NCI-H1417 (cell line): Measurements from ENCODE around the gene DDX3X.
"Not testable (repeated sequence)": the region's sequence is repeated elsewhere in the genome, so short reads cannot be mapped to it uniquely, and the experiment has no call there.

Source experiments
- DNase-seq, 3 experiments: peaks; one replicate each; lab custom pipeline; 2025; lab: John Stamatoyannopoulos, UW

DDX3X gene

GRCh38 chrX:41333744-41334362 is at the start of gene DDX3X:
Gene DDX3X, plus strand, starts transcription at chrX:41334162. Its CDS starts 91 bp downstream, at chrX:41334253.
- peak; percentile 86 to 99 (median 99) for DNase-seq

GRCh38 chrX:41285928-41286327 is 48.0 kb upstream of the DDX3X start:
- not testable (repeated sequence) for DNase-seq

DNA sequence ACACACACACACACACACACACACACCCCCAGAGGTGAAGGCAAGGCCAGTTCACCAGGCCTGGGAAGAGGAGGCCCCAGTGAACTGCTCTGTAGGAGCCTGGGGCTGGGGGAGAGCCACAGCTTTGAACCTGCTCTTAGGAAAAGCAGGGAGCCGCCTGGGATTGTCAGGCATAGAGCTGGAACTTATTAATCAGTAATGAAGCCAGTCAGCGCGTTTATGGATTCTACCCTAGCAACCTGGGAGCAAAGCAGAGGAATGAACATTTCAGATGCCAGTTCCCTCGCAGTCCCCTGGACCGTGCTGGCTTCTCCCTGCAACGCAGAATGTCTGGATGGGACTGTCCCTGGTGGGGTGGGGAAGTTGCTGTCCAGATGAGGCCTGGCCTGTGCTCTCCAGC is 45.3 kb upstream of the DDX3X start:
- DNase-seq, result no peak

DNA sequence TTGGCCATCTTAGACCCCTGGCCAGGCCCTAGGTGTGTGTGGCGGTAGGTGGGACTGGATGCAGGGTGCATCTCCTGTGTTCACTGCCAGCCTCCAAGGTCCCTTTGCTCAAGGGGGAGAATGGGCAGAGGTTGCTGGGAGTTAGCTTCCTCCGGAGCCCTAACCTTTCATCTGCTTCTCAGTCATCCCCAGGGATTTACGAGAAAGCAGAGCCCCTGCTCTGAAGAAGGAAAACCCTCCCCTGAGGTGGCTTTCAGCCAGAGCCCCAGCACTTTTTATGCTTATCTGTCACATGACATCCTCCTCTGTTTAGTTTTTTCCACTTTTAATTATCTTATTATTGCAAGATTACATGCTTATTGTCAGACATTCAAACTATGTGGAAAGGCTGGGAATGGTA is 44.9 kb upstream of the DDX3X start:
- no peak for DNase-seq

GRCh38 chrX:41291309-41291708 is 42.7 kb upstream of the DDX3X start:
- no peak for DNase-seq

GRCh38 chrX:41293269-41293668 is 40.7 kb upstream of the DDX3X start:
- DNase-seq, result peak in 1 of 3 experiments; percentile 18

DNA sequence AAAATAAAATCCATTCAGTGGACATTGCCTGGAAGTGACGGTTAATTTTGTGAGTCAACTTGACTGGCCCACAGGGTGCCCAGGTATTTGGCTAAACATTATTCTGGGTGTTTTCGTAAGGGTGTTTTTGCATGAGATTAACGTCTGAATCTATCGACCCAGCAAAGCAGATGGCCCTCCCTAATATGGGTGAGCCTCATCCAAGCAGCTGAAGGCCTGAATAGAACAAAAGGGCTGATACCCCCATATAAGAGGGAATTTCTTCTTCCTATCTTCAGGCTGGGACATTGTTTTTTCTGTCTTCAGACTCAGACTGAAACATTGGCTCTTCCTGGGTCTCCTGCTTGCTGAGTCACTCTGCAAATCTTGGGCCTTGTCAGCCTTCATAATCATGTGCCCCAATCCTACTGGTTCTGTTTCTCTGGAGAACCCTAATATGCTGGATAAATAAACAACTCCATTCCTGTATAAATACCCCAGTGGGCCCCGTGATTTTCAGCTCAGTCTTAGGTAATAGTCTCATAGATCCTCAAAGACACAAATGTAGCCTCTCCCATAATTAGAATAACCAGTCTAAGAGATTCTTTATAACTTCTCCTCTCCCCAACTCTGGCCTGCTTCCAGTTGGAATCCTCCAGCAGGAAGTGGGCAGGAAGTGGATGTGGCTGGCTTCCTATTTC is 33.1 kb upstream of the DDX3X start:
- DNase-seq, result no peak

- peak in 1 of 3 experiments; percentile 32 for DNase-seq
Measured at GRCh38 chrX:41301438-41301824, 32.5 kb upstream of the DDX3X start.

GRCh38 chrX:41302370-41302769 is 31.6 kb upstream of the DDX3X start:
- DNase-seq, result peak; percentile 6 to 59 (median 20)

DNA sequence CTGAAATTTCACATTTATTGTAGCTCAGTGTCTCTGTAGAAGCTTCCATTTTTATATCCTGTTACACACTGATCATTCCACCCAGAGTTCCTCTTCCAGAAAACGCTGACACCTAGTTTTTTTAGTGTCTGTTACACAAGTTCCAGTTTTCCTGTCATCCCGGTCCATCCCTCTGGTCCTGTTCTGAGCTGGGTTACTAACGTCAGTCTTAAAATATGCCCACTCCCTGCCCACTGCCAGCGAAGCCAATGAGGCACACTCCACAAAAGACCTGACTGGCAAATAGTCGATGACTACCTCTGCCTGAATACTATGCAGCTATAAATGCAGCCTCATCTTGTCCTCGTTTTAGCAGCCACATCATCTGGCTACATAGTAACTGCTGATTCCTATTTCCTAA is 30.9 kb upstream of the DDX3X start:
- no peak for DNase-seq

GRCh38 chrX:41304178-41304577 is 29.8 kb upstream of the DDX3X start:
- DNase-seq, result no peak

DNA sequence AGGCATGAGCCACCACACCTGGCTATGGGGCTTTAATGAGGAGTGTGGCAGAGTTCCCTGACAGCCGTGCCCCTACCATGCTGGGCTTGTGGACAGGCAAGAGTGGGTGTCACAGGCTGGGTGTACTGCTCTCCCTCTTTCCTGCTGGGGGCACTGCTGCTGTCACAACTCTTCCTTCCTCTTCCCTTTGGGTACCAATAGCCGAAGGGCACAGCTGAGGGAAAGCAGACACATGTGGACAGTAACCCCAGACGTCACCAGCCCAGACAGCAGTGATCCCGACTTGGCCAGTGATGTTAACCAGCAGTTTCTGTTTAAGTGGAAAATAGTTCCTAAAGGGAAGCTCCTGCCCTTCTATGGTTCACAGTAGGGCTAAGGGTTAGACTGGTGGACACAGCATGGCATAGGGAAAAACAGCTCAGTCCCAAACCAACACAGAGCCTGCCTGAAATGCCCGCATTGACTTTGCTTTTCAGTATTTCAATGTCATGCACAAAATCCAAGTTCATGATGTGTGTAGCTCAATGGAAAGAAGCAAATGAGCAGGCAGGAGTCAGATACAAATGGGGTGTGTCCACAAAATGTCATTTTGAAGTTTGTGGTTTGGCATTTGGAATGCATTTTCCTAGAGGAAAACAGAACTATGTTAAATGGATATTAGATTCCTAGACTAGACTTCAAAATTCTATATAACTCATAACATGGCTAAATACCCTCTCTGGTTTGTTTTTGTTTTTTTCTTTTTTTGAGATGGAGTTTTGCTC is 24.9 kb upstream of the DDX3X start:
- DNase-seq, result no peak

GRCh38 chrX:41312786-41313185 is 21.2 kb upstream of the DDX3X start:
- no peak for DNase-seq

GRCh38 chrX:41313419-41313818 is 20.5 kb upstream of the DDX3X start:
- no peak for DNase-seq

DNA sequence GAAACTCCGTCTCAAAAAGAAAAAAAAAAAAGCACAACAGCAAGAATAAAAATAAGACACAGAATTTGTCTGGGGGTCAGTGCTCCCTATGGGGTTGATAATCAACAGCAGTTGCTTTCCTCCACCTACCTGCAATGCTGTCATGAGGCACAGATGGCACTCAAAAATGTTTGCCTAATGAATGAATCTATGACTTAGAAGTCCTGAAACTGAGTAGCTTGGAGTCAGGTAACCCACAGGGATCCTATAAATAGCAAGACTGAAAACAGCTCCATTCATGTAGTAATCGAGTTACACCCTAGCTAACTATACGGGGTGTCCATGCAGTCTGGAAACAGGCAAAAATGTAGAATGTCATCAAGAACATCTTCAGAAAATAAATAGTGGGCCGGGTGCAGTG is 19.8 kb upstream of the DDX3X start:
- no peak for DNase-seq

- DNase-seq, result no peak
Measured at GRCh38 chrX:41314881-41315280, 19.1 kb upstream of the DDX3X start.

- DNase-seq, result not testable (repeated sequence)
Measured at GRCh38 chrX:41316266-41316665, 17.7 kb upstream of the DDX3X start.

DNA sequence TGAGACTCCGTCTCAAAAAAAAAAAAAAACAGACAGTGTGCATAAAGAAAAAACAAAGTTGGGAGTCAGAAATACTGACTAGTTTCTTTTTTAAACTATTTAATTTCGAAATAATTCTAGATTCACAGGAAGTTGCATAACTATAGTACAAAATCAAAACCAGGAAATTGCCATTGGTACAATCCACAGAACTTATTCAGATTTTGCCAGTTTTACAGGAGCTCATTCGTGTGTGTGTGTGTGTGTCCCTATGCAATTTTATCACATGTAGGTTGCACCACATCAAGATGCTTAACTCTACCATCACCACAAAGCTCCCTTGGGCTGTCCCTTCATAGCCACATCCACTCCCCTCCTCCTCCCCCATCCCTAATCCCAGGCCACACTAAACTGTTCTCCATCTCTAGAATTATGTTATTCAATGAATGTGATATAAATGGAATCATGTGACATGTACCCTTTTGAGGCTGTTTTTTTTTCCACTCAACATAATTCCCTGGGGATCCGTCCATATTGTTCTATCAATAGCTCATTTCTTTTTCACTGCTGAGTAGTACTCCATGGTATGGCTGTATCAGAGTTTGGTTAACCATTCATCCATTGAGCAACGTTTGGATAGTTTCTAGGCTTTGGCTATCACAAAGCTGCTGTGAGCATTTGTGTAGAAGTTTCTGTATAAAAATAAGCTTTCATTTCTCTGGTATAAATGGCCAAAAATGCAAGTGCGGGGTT is 16.3 kb upstream of the DDX3X start:
- no peak for DNase-seq

GRCh38 chrX:41320393-41320792 is 13.6 kb upstream of the DDX3X start:
- no peak for DNase-seq

DNA sequence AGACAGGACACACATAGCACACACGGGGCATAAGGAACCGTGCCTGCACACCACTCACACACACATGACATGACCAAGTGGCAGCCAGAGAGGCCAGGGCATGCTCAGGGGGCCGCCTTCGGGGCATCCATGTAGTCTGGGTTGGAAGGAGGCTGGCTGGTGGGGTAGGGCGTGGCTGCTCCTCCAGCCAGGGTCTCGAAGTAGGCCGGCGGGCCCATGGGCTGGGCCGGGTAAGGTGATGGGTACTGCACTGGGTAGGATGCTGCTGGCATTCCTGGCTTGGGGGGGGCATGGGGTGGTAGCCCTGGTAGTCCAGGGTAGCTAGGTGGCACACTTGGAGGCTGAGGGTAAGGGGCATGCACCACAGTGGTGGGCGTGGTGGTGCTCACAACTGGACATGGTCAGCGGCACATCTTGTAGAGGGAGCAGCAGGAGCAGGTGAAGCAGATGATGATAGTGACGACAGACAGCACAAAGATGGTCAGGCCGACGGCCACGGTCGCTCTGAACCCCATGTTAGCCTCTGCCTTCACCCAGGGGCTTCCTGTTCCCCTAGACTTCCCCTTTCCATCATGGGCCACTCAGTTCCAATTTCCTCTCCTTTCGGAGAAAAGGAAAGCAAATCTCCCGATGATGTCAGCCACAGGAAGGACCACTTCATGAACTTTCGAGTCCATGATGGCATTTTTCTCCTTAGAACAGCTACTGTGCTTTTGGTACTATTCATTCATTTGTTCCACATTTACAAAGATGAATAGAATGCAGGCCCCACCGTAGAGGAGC is 10.9 kb upstream of the DDX3X start:
- no peak for DNase-seq

- DNase-seq, result no peak
Measured at GRCh38 chrX:41326431-41326830, 7.5 kb upstream of the DDX3X start.

DNA sequence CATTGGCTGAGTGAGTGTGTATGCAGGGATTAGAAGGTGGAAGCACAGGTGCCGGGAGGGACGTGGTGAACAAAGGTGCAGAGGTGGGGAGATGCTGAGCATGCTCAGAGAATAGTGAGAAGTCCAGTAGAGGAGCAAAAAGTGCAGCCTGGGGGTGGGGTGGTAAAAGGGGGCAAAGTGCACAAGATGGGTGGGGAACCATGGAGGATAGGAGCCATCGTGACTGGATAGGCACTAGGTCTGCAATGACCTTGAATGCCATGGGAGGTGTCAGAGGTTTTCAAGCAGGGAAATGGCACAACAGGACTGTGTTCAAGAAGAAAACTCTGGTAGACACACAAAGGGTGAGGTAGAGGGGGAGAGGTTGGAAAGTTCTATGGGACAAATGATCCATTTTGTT is 6.6 kb upstream of the DDX3X start:
- no peak for DNase-seq
